ENCODE measurements around the gene TOE1.

TOE1 gene

GRCh38 chr1:45348966-45349677, 9.2 kb downstream of the TOE1 start:
- no peak for DNase-seq (ENCODE audit: low spot score)
- in situ Hi-C loops (cut with MboI; ENCODE audit: low pct_unique_long_range_greater_than_20kb, low sequenced_read_pairs, unreplicated experiment): no loop called here
- TF ChIP-seq CTCF (IDR thresholded peaks at IDR 0.05; ENCODE audit: extremely low read depth, insufficient read depth, missing control alignments): no peak

- no peak for TF ChIP-seq CTCF (IDR thresholded peaks at IDR 0.05; ENCODE audit: extremely low read depth, insufficient read depth, missing control alignments)
- DNase-seq (ENCODE audit: low spot score): no peak
- in situ Hi-C loops (cut with MboI; ENCODE audit: low pct_unique_long_range_greater_than_20kb, low sequenced_read_pairs, unreplicated experiment): no loop called here
Measured at GRCh38 chr1:45351508-45351907, 11.5 kb downstream of the TOE1 start.

- in situ Hi-C loops (cut with MboI; ENCODE audit: low pct_unique_long_range_greater_than_20kb, low sequenced_read_pairs, unreplicated experiment): no loop called here
- no peak for DNase-seq (ENCODE audit: low spot score)
- no peak for TF ChIP-seq CTCF (IDR thresholded peaks at IDR 0.05; ENCODE audit: extremely low read depth, insufficient read depth, missing control alignments)
Measured at GRCh38 chr1:45353685-45354084, 13.7 kb downstream of the TOE1 start.

- TF ChIP-seq CTCF (IDR thresholded peaks at IDR 0.05; ENCODE audit: extremely low read depth, insufficient read depth, missing control alignments): no peak
- no peak for DNase-seq (ENCODE audit: low spot score)
- in situ Hi-C loops (cut with MboI; ENCODE audit: low pct_unique_long_range_greater_than_20kb, low sequenced_read_pairs, unreplicated experiment): loop anchor here (5.0 kb wide), 1 partner anchor 137 kb away; the partner anchor contains the start of gene TESK2
Measured at GRCh38 chr1:45354838-45355237, 14.9 kb downstream of the TOE1 start.

GRCh38 chr1:45355683-45356082, 15.7 kb downstream of the TOE1 start:
- in situ Hi-C loops (cut with MboI; ENCODE audit: low pct_unique_long_range_greater_than_20kb, low sequenced_read_pairs, unreplicated experiment): loop anchor here (5.0 kb wide), 1 partner anchor 137 kb away; the partner anchor contains the start of gene TESK2
- TF ChIP-seq CTCF (IDR thresholded peaks at IDR 0.05; ENCODE audit: extremely low read depth, insufficient read depth, missing control alignments): no peak
- no peak for DNase-seq (ENCODE audit: low spot score)

GRCh38 chr1:45356186-45356585, 16.2 kb downstream of the TOE1 start:
- DNase-seq (ENCODE audit: low spot score): no peak
- in situ Hi-C loops (cut with MboI; ENCODE audit: low pct_unique_long_range_greater_than_20kb, low sequenced_read_pairs, unreplicated experiment): loop anchor here (5.0 kb wide), 1 partner anchor 136 kb away; the partner anchor contains the start of gene TESK2
- TF ChIP-seq CTCF (IDR thresholded peaks at IDR 0.05; ENCODE audit: extremely low read depth, insufficient read depth, missing control alignments): no peak
